Ishikawa (cell line): ENCODE data around the gene SLC17A7.

Experiments
- EP300 ChIP-seq: IDR thresholded peaks from 2 replicates; pipeline ENCODE4 v1.6.1; 2012; ENCODE audit warnings: borderline replicate concordance
- REST ChIP-seq: IDR thresholded peaks from 2 replicates; pipeline ENCODE4 v1.6.1; 2012; ENCODE audit warnings: low read depth, mild to moderate bottlenecking

GRCh38 chr19:49395581-49396407, 45.5 kb downstream of the SLC17A7 start:
- TF ChIP-seq EP300: no peak
- TF ChIP-seq REST: no peak
